8988T (cell line): ENCODE measurements around the gene ENTREP3.
"Not testable (repeated sequence)": the region's sequence is repeated elsewhere in the genome, so short reads cannot be mapped to it uniquely, and the experiment has no call there.

Source experiments
- DNase-seq: peaks from one replicate; pipeline ENCODE4 v3.0.0; 2011

Gene ENTREP3

GRCh38 chr1:155220211-155220965, 34.9 kb downstream of the ENTREP3 start:
- DNase-seq = not testable (repeated sequence)

DNA sequence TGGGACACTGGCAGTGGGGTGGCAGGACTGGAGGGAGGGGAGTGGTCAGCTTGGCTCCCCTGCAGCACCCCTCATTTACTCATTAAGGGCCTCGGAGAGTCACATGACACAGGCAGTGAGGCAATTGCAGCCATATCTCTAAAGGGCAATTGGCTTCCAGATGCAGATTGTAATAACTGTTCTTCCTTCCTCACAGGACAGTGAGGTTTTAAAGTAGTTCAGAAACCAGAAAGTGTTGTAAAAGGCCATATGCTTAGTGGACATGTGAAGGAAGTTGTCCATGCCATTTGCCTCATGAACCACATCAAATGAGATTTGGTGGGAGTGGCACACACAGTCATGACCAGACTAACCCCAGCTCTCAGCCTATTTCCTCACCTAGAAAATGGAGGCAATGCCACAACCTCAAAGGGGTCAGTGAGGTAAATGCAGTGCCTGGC, 35.7 kb downstream of the ENTREP3 start:
- no peak for DNase-seq

DNA sequence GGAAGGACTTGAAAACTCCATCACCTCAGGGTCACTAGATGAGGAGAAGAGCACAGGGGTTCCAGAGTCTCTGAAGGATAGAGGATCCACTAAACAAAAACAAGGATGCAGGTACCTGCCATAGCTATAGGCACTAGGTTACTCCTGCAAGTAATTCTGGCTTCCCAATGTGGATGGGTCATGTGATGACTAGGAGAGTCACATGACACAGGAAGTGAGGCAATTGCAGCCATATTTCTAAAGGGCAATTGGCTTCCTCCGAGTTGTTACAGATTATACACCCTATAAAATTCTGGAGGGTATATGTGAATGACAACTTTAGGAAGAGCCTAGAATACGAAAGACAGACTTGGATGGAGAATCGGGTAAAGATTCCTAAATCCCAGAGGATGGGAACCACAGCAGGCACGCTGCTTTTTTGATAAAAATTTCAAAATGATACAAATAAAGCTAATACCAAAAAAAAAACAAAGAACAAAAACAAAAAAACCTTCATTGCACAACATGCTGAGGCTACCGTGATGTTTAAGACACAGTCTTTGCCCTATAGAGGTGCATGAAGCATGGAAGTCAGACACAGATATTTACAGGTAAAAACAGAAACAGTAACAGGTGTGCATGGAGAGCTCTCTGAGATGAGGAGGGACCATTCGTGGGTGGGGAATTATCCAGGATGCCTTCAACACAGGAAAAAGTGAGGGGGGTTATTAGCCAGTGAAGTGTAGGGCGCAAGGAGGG, 36.3 kb downstream of the ENTREP3 start:
- DNase-seq = no peak

DNA sequence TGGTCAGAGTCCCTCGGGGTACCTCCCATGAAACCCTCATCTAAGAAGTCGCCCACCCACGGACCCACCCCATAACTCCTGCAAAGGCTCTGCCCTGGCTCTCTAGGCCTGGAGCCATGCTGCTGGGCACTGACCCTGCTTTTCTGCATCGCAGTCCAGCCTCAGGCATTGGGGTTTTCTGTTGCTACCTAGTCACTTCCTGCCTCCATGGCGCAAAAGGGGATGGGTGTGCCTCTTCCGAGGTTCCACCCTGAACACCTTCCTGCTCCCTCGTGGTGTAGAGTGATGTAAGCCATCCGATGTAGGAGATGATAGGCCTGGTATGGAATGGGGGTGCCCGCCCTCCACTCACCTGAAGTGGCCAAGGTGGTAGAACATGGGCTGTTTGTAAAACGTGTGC, 40.6 kb downstream of the ENTREP3 start:
- DNase-seq = not testable (repeated sequence)

DNA sequence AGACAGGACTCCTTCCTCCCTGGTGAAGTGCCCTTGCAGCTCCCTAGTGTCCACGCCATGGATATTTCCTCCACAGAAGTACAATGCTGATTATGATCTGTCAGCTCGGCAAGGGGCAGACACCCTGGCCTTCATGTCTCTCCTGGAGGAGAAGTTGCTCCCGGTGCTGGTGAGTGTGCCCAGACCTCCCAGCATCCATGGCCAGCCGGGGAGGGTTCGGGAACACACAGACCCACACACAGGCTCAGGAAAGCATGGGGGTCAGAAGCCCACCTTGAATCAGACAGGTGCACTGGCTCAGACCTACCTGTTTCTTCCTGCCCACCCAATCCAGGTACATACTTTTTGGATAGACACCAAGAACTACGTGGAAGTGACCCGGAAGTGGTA, 43.2 kb downstream of the ENTREP3 start:
- not testable (repeated sequence) for DNase-seq

DNA sequence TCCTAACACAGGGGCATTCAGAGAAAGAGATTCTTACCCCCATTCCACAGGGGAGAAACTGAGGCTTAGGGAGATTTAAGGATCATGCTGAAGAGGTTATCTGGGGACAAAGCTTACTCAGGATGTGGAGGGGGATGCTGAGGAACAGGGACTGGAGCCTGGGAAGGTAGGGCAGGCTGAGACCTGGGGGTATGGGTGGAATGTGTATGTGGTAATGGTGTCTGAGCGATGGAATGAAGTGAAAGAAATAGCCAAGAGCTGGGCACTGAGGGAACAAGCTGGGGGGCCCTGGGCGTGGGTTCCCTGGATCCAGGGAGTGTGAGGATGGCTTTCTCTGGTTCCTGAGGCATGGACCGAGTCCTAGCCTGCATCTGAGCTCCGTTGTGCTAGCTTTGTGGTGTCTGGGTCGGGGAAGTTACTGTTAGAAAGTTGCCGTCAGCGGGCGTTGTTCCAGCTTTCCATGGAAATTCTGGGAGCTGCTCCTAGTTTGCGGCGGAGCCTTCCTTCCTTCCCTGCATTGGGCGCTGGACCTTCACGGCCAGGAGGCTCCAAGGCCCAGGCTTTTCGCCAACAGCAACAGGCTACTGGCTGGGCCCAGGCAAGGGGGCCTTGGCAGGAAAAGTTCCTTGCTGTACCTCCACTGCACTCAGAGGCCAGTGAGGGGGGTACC, 43.8 kb downstream of the ENTREP3 start:
- not testable (repeated sequence) for DNase-seq

GRCh38 chr1:155210314-155211104, 44.8 kb downstream of the ENTREP3 start:
- DNase-seq = no peak

- DNase-seq = no peak
These were observed 46.0 kb downstream of the ENTREP3 start for GRCh38 chr1:155209312-155209721.

GRCh38 chr1:155208541-155209311, 46.6 kb downstream of the ENTREP3 start, which contains the start of gene MTX1:
Gene MTX1 (plus strand): TSS chr1:155208695. CDS start chr1:155208805, 110 bp downstream.
- no peak for DNase-seq

DNA sequence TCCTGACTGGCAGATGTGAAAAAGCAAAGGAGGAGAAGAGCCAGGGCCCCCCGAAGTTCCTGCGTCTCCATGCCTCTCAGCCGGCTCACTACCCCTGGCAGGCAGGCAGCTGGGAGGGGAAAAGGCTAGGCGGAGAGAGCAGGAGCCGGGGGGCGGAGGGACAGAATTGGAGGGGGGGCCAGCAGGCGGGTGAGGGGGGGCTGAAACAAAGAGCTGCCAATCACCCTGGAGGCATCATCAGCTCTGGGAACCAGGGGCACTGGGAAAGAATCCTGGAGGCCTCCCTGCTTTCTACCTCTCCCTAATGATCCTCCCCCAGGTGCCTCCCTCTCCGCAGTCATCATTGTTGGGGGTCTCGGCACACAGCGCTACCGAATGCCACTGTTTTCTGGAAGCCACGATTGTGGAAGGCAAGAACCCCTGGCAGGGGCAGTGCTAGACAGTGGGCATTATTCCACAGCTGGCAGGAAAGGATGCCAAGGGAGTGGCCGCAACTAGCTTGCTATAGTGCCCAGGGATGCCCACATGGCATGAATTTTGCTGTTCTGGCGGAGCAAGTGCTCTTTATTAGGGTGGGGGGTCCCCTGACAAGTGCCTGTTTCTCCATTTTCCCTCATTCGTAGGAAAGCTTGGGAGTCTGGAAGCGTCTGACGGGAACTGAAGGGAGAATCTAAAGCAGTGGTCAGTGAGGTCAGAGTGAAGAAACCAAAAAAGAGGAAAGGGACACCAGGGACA, 47.3 kb downstream of the ENTREP3 start, which contains the start of gene THBS3:
THBS3 (minus strand) TSS at position 92 of the 735 bp plus-strand sequence; CDS start at position 71, 21 bp downstream.
- DNase-seq = no peak

DNA sequence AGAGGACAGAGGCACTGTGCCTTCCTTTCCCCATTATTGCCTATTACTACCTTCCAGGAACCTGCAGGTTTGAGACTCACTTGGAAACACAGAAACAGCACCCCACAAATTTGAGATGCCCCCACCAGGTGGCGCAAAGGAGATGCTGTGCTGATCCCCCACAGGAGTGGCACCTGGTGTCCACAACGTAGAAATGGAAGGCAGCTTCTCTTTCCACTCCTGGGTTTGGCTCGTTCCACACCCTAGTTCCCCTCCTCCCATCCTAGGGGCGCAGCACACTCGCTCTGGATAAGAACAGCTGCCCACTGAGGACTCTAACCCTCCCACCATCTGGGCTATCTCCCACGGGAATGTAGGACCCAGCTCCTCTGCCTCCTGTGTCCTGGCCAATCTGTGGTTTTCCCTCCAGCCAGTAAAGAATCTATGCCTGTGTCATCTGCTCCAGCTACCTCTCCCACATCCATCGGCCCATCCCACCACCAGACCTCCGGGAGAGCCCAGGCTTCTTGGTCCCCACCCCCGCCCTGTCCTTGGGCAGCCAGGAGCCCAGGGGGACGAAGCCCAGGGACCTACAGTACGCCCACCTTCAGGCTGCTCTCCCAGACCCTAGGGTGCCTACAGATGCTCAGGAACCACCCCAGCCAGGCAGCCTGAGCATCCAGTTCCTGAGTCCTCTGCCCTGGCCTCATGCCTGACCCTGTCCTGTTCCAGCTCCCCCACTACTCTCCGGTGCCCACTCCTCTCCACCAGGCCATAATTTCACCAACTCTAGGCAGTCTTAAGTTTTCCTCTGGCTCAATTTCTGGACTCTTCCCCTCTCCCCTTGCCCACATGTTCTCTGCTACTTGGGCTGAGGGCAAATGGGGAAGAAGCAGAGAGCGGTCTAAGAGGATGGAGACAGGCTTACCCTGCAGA, 48.1 kb downstream of the ENTREP3 start:
- DNase-seq = peak; percentile 74

DNA sequence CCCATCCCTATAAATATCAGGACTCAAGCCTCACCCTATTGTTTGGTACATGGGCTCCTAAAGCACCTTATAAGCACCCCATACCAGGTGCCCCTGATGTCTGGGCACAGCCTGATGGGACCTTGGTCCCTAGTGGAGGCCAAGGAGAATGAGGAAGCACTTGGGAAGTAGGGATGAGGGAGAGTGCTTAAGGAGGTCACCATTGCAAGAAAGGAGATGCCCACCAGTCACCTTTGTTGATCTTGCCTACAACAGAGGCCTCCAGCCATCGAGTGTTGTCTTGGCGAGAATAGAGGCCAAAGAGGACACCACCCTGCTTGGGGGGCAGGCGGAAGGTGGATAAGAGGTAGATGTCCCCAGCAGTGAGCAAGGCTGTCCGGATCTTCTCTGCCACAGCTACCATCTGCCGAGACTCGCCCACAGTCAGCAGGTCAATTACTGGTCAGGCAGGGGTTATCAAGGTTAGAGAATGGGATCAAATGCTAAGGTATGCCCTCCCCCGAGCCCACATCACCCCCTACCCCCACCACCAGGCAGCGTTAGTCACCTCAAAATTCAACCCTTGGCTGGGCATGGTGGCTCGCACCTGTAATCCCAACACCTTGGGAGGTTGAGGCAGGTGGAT, 49.2 kb downstream of the ENTREP3 start:
- DNase-seq = no peak

GRCh38 chr1:155205035-155205434, 50.2 kb downstream of the ENTREP3 start:
- DNase-seq = no peak

DNA sequence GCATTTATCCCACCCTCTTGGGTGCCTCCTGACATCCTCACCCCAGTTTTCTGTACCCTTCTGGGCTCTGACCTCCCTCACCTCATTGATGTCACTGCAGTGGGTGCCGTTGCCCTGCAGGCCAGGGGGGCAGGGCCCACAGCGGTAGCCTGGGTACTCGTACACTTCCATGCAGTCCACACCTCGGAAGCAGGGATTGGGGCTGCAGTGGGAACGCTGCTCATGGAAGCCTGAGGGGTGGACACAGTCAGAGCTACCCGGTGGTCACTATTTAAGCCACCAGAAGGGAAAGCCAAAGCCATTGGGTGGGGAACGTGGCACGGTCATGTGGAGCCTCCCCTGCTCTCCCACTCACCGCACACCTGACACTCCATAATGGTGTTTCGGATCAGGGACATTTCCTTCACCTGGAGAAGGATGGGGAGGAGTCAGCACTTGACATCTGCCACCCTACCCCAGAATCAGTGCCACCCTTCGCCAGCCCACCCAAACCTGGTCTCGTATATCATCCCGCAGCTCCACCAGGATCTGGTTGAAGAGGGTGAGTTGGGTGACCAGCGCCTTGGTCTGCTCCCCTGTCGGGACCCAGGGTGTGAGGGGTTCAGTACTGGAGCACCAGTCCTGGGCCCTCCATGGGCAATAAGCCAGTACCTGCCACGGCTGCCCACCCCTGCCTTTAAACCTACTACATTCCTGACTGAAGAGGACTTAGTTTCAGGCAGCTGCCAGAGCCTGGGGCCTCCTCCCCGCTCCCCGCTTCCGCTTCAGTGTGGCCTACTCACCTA, 52.4 kb downstream of the ENTREP3 start:
- DNase-seq = no peak

DNA sequence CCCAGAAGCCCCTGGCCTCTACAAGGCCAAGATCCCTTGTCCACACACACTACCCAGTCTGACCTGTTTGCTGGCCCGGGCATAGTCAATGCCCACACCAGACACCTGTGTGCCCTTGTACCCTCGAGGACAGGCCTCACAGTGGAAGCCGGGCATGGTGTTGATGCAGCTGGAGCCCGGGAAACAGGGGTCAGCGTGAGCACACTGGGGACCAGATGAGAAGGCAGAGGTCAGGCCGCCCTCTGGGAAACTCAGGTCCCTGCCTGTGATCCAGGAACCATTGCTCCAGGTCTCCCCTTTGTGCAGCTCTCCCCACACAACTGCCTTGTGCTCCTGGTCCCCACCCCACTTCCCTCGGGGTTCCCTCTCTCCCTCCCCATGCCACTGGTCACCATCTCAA, 53.1 kb downstream of the ENTREP3 start:
- no peak for DNase-seq

GRCh38 chr1:155200920-155201319, 54.4 kb downstream of the ENTREP3 start:
- DNase-seq = no peak

DNA sequence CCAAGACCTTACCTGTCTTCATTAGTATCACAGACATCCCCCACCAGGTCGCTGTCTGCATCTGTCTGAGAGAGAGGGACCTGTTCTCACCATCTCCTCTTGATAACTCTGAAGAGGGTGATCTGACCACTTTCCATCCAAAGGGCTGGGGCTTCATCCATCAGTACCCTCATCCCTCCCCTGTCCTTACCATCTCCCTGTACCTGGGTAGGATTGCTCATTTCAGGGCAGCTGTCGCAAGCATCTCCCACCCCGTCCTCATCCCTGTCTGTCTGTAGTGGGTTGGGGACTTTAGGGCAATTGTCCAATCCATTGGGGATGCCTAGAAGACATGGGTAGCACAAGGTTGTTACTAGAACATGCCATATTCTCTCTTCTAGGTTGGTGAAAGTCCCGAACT, 55.5 kb downstream of the ENTREP3 start:
- DNase-seq = no peak

- DNase-seq = peak; percentile 4
These were observed 56.8 kb downstream of the ENTREP3 start for GRCh38 chr1:155198547-155198906.
